Subcutaneous adipose tissue (tissue), 4 donors: ENCODE measurements around the gene NF2. TPM values are rescaled to one million over a fixed set of nuclear protein-coding genes. Genes with fewer than 3 reads are reported as not detected.

Experiments used
- CTCF ChIP-seq: fragments of 450-650 bp; IDR thresholded peaks from one replicate; pipeline ENCODE4 v1.5.1; 2016; ENCODE audit warnings: low read depth, mild to moderate bottlenecking, control low read depth, antibody characterized with exemption, moderate library complexity
- total RNA-seq, 4 donors: library from RNA; depleted of rRNA; stranded (reverse); fragments of >200 nt; gene quantifications; one replicate each; pipeline ENCODE4 v1.1.0, GENCODE V29; 2016

Gene NF2
- total RNA-seq, 4 donors from 2014 or later = 18.9 to 28.6 (median 20.7) TPM

DNA sequence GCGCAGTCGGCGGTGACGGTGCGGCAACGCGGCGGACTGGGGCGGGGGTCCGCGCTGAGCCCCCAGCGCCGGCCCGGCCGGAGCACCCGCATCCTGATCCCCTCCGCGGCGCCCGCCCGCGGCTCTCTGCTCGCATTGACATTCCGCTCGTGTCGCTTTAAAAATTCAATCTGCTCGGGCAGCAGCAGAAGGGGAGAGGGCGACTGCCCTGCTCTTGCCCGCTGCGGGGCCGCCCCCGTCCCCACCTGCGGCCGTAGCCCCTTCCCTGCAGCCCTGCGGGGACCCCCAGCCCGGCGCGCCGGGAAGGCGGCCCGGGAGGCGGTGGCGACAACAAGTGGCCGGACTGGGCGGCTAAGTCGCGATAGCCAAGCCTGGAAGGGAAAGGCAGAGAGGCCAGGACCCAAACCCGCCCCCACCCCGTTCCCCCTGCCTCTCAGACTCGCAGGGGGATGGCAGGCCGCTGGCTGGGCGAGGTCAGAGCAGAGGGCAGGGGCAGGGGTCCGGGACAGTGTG, 117.4 kb downstream of the NF2 start:
- TF ChIP-seq CTCF = no peak

DNA sequence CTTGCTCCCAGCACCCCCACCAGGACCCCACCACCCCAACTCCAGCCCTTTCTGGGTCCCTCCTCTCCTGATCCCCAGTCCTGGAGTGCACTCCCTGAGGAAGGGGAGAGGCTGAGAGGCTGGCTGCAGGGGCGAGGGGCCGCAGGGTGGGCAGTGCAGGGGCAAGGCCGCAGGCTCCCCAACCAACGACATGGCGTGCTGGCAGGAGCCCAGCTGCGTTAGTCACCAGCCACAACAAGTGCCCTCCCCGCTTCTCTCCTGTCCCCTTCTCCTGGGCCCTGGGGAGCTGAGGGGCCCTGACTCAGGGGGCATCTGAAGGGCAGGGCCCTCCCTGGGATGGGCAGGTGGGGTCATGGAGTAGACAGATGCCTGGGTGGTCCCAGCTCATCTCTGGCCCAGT, 118.7 kb downstream of the NF2 start:
- no peak for TF ChIP-seq CTCF

- TF ChIP-seq CTCF = no peak
Measured at GRCh38 chr22:29722587-29722986, 119.2 kb downstream of the NF2 start.

DNA sequence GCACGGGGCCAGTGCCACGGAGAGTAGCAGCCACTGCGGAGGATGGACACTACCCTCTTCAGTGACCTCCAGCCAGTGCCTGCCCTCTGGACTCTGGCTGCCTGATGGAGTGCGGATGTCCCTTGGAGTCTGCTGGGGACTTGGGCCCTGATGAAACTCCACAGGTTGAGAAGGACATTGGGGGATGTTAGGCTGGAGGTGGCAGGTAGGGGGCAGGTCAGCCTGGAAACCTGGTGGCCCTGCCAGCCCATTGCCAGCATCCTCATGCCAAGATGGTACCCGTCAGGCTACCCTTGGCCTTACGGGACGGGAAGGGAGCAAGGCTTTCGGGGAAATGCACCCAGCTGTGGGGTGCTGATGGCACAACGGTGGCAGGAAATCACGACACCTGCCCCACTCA, 120.3 kb downstream of the NF2 start:
- TF ChIP-seq CTCF = no peak

GRCh38 chr22:29724843-29725242, 121.4 kb downstream of the NF2 start:
- no peak for TF ChIP-seq CTCF

DNA sequence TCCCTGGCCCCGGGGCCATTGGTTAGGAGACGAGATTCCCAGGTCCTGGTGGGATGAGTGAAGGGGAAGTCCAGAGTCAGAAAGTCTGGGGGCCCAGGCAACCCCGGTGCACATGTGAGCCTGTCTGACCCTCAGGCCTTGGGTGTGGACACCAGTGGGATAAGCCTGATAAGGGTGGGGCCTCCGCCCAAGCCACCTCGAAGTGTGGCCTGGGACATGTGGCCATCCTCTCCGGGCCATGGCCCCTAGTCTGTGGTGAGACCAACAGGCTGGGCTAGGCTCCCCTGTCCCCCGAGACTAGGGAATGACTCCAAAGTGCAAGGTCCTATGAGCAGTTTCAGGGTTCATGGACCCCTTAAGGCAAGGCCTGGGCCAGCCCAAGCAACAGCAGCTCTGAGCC, 122.7 kb downstream of the NF2 start:
- no peak for TF ChIP-seq CTCF

- no peak for TF ChIP-seq CTCF
Measured at GRCh38 chr22:29726512-29727130, 123.2 kb downstream of the NF2 start.
